CD4-positive, alpha-beta T cell treated with Interleukin-6 at 100 ng/mL for 8 hours (primary cell): Measurements from ENCODE around the gene LRCH2.
"Not testable (repeated sequence)": the region's sequence is repeated elsewhere in the genome, so short reads cannot be mapped to it uniquely, and the experiment has no call there.

Experiments used
- DNase-seq: peaks from one replicate; pipeline ENCODE4 v3.0.0-alpha.2; 2020; ENCODE audit warnings: mixed read lengths, low spot score

Gene LRCH2

GRCh38 chrX:115233497-115234455 is at the start of gene LRCH2:
LRCH2 (minus strand) TSS chrX:115234096; CDS start chrX:115234041, 55 bp downstream.
- DNase-seq = no peak

GRCh38 chrX:115269051-115269683 is 35.3 kb upstream of the LRCH2 start:
- no peak for DNase-seq

GRCh38 chrX:115268421-115268820 is 34.5 kb upstream of the LRCH2 start:
- DNase-seq = no peak

- no peak for DNase-seq
These were observed 32.4 kb upstream of the LRCH2 start for GRCh38 chrX:115266300-115266699.

- DNase-seq = no peak
These were observed 30.1 kb upstream of the LRCH2 start for GRCh38 chrX:115264009-115264408.

- DNase-seq = no peak
These were observed 27.3 kb upstream of the LRCH2 start for GRCh38 chrX:115261148-115261547.

- DNase-seq = no peak
These were observed 26.4 kb upstream of the LRCH2 start for GRCh38 chrX:115260330-115260729.

GRCh38 chrX:115259238-115259875 is 25.5 kb upstream of the LRCH2 start:
- no peak for DNase-seq

GRCh38 chrX:115257711-115258110 is 23.8 kb upstream of the LRCH2 start:
- no peak for DNase-seq

- no peak for DNase-seq
These were observed 21.1 kb upstream of the LRCH2 start for GRCh38 chrX:115255003-115255402.

- DNase-seq = no peak
These were observed 17.8 kb upstream of the LRCH2 start for GRCh38 chrX:115251458-115252233.

- DNase-seq = no peak
These were observed 3.2 kb upstream of the LRCH2 start for GRCh38 chrX:115237056-115237455.

- DNase-seq = no peak
These were observed 2.7 kb upstream of the LRCH2 start for GRCh38 chrX:115236560-115236959.

GRCh38 chrX:115234461-115234860 is 565 bp upstream of the LRCH2 start:
- DNase-seq = no peak

- DNase-seq = no peak
These were observed 881 bp downstream of the LRCH2 start for GRCh38 chrX:115232933-115233496.

- no peak for DNase-seq
These were observed 4.4 kb downstream of the LRCH2 start for GRCh38 chrX:115229337-115230003.

GRCh38 chrX:115226929-115227328 is 7.0 kb downstream of the LRCH2 start:
- DNase-seq = no peak

- not testable (repeated sequence) for DNase-seq
These were observed 16.6 kb downstream of the LRCH2 start for GRCh38 chrX:115217346-115217745.

GRCh38 chrX:115214605-115215004 is 19.3 kb downstream of the LRCH2 start:
- DNase-seq = no peak

- no peak for DNase-seq
These were observed 19.7 kb downstream of the LRCH2 start for GRCh38 chrX:115214151-115214550.

- not testable (repeated sequence) for DNase-seq
These were observed 24.3 kb downstream of the LRCH2 start for GRCh38 chrX:115209547-115209946.
